ENCODE measurements around the gene TMEM168.
"Not testable (repeated sequence)": the region's sequence is repeated elsewhere in the genome, so short reads cannot be mapped to it uniquely, and the experiment has no call there.

TMEM168 gene

GRCh38 chr7:112777406-112777805 is 12.8 kb downstream of the TMEM168 start:
- DNase-seq = no peak

- no peak for DNase-seq
Measured at GRCh38 chr7:112771166-112771565, 19.0 kb downstream of the TMEM168 start.

GRCh38 chr7:112770051-112770450 is 20.1 kb downstream of the TMEM168 start:
- no peak for DNase-seq

- DNase-seq = no peak
Measured at GRCh38 chr7:112765105-112765504, 25.1 kb downstream of the TMEM168 start.

- DNase-seq = no peak
Measured at GRCh38 chr7:112763996-112764395, 26.2 kb downstream of the TMEM168 start.

GRCh38 chr7:112763298-112763697 is 26.9 kb downstream of the TMEM168 start:
- no peak for DNase-seq

- no peak for DNase-seq
Measured at GRCh38 chr7:112759905-112760304, 30.3 kb downstream of the TMEM168 start.

- no peak for DNase-seq
Measured at GRCh38 chr7:112757337-112757736, 32.9 kb downstream of the TMEM168 start.

GRCh38 chr7:112753298-112753697 is 36.9 kb downstream of the TMEM168 start:
- no peak for DNase-seq

GRCh38 chr7:112752576-112752975 is 37.6 kb downstream of the TMEM168 start:
- no peak for DNase-seq

- no peak for DNase-seq
Measured at GRCh38 chr7:112749775-112750174, 40.4 kb downstream of the TMEM168 start.

- no peak for DNase-seq
Measured at GRCh38 chr7:112748381-112748780, 41.8 kb downstream of the TMEM168 start.

GRCh38 chr7:112745635-112746034 is 44.6 kb downstream of the TMEM168 start:
- DNase-seq = no peak

- no peak for DNase-seq
Measured at GRCh38 chr7:112744818-112745217, 45.4 kb downstream of the TMEM168 start.

- no peak for DNase-seq
Measured at GRCh38 chr7:112743811-112744210, 46.4 kb downstream of the TMEM168 start.

- DNase-seq = no peak
Measured at GRCh38 chr7:112740667-112741066, 49.5 kb downstream of the TMEM168 start.

- DNase-seq = no peak
Measured at GRCh38 chr7:112739436-112740180, 50.6 kb downstream of the TMEM168 start.

- DNase-seq = no peak
Measured at GRCh38 chr7:112735261-112735660, 54.9 kb downstream of the TMEM168 start.

GRCh38 chr7:112731324-112731723 is 58.9 kb downstream of the TMEM168 start:
- DNase-seq = not testable (repeated sequence)

- DNase-seq = no peak
Measured at GRCh38 chr7:112726076-112726475, 64.1 kb downstream of the TMEM168 start.

GRCh38 chr7:112723416-112723815 is 66.8 kb downstream of the TMEM168 start:
- DNase-seq = no peak

GRCh38 chr7:112721366-112721765 is 68.8 kb downstream of the TMEM168 start:
- no peak for DNase-seq

- DNase-seq = no peak
Measured at GRCh38 chr7:112715525-112715924, 74.7 kb downstream of the TMEM168 start.

- no peak for DNase-seq
Measured at GRCh38 chr7:112714917-112715316, 75.3 kb downstream of the TMEM168 start.
